ENCODE results near the gene GPR34.

- TF ChIP-seq EZH2 (IDR thresholded peaks at IDR 0.05; ENCODE audit: borderline replicate concordance, low read length) (no peak), CTCF (IDR thresholded peaks at IDR 0.05; ENCODE audit: low read length) (no peak)
Measured at GRCh38 chrX:41666251-41666650, 22.5 kb upstream of the GPR34 start.
